DND-41 (cell line): ENCODE data around the gene CSNK1A1.

ENCODE experiments used
- ATAC-seq: fragments of 200-7000 bp; cut with Tn5 transposase; 3 replicates; pipeline ENCODE4 v1.9.1; 2021; ENCODE audit warnings: low read depth; ENCODE audit not compliant: insufficient read depth
- DNase-seq: peaks from one replicate; pipeline ENCODE4 v3.0.0-alpha.2; 2020
- H2AFZ ChIP-seq: 2 replicates; pipeline ENCODE4 v1.6.0; 2012; ENCODE audit warnings: low read depth, low read length
- H3K27ac ChIP-seq: 2 replicates; pipeline ENCODE4 v1.5.1; 2012; ENCODE audit warnings: low read length, inconsistent platforms
- H3K27me3 ChIP-seq: fragments of 200-600 bp; sonication (generic); 2 replicates; pipeline ENCODE4 v1.6.0; 2012; ENCODE audit warnings: low read length, mild to moderate bottlenecking, inconsistent platforms; ENCODE audit not compliant: insufficient read depth, poor library complexity
- H3K36me3 ChIP-seq: 2 replicates; pipeline ENCODE4 v1.5.1; 2012; ENCODE audit warnings: low read length, inconsistent platforms; ENCODE audit not compliant: insufficient read depth
- H3K4me1 ChIP-seq: 2 replicates; pipeline ENCODE4 v1.5.1; 2012; ENCODE audit warnings: mild to moderate bottlenecking, low read length; ENCODE audit not compliant: insufficient read depth
- H3K4me2 ChIP-seq: 2 replicates; pipeline ENCODE4 v1.6.0; 2012; ENCODE audit warnings: mild to moderate bottlenecking, moderate library complexity, low read length, inconsistent platforms; ENCODE audit not compliant: insufficient read depth
- H3K4me3 ChIP-seq, 2 experiments: fragments of 200-600 bp in 1 of 2; shearing (Covaris generic) in 1 of 2; 2 replicates each; pipeline ENCODE4 v1.5.1; 2012 to 2016; ENCODE audit warnings: inconsistent platforms in 2 of 2, low read length in 2 of 2, mild to moderate bottlenecking in 2 of 2, low read depth in 1 of 2, moderate library complexity in 1 of 2
- H3K79me2 ChIP-seq: 2 replicates; pipeline ENCODE4 v1.6.0; 2012; ENCODE audit warnings: low read length, inconsistent platforms; ENCODE audit not compliant: insufficient read depth
- H3K9ac ChIP-seq: 2 replicates; pipeline ENCODE4 v1.6.0; 2012; ENCODE audit warnings: low read depth, mild to moderate bottlenecking, inconsistent platforms, low read length, moderate library complexity
- H3K9me3 ChIP-seq: 2 replicates; pipeline ENCODE4 v1.5.1; 2012; ENCODE audit warnings: low read length, moderate library complexity, mild to moderate bottlenecking, inconsistent platforms; ENCODE audit not compliant: insufficient read depth, severe bottlenecking
- H4K20me1 ChIP-seq: 2 replicates; pipeline ENCODE4 v1.6.0; 2012; ENCODE audit warnings: low read length; ENCODE audit not compliant: insufficient read depth
- EZH2 ChIP-seq: IDR thresholded peaks from 3 replicates; pipeline ENCODE4 v1.6.1; 2012; ENCODE audit warnings: borderline replicate concordance, low read depth, mild to moderate bottlenecking, moderate library complexity, low read length, inconsistent platforms; ENCODE audit not compliant: severe bottlenecking
- TF ChIP-seq, protein P1 (sequence below): IDR thresholded peaks from 2 replicates; pipeline ENCODE4 v1.5.1; 2012; ENCODE audit warnings: borderline replicate concordance, low read length, moderate library complexity, mild to moderate bottlenecking; ENCODE audit not compliant: poor library complexity, severe bottlenecking; ENCODE audit errors: extremely low read depth

CSNK1A1 gene

DNA sequence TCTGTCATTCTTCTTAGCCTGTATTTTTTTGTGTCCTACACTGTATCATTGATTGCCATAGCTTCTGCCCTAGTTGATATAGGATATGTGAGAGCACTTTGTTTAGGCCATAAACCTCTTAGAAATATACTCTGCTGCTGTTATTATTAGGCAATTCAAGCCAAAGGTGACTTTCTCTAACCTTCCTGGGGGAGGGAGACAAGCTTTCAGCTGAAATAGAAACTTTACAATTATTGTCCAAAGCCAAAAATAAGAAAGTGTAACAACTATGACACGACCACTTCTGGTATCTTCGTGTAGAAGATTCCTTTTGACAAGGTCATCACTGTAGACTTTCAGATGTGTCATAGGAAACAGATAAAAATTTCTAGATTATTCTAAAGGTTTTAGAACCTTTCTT lies 12.2 kb upstream of the CSNK1A1 start:
- no peak for DNase-seq
- no peaks in the 10 kb centered on the region for H3K4me1 ChIP-seq
- no peaks in the 10 kb centered on the region for H4K20me1 ChIP-seq
- no peak for TF ChIP-seq EZH2
- TF ChIP-seq, protein P1, sequence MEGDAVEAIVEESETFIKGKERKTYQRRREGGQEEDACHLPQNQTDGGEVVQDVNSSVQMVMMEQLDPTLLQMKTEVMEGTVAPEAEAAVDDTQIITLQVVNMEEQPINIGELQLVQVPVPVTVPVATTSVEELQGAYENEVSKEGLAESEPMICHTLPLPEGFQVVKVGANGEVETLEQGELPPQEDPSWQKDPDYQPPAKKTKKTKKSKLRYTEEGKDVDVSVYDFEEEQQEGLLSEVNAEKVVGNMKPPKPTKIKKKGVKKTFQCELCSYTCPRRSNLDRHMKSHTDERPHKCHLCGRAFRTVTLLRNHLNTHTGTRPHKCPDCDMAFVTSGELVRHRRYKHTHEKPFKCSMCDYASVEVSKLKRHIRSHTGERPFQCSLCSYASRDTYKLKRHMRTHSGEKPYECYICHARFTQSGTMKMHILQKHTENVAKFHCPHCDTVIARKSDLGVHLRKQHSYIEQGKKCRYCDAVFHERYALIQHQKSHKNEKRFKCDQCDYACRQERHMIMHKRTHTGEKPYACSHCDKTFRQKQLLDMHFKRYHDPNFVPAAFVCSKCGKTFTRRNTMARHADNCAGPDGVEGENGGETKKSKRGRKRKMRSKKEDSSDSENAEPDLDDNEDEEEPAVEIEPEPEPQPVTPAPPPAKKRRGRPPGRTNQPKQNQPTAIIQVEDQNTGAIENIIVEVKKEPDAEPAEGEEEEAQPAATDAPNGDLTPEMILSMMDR, result no peak
- H3K79me2 ChIP-seq, result no peaks in the 10 kb centered on the region
- H3K27ac ChIP-seq, result no peak overlapping the region
- no peak overlapping the region for H3K4me2 ChIP-seq
- no peak for ATAC-seq
- no peak overlapping the region for H3K4me3 ChIP-seq
- no peaks in the 10 kb centered on the region for H3K9me3 ChIP-seq
- no peak overlapping the region for H2AFZ ChIP-seq
- H3K36me3 ChIP-seq, result no peaks in the 10 kb centered on the region
- no peak overlapping the region for H3K9ac ChIP-seq
- no peaks in the 10 kb centered on the region for H3K27me3 ChIP-seq

DNA sequence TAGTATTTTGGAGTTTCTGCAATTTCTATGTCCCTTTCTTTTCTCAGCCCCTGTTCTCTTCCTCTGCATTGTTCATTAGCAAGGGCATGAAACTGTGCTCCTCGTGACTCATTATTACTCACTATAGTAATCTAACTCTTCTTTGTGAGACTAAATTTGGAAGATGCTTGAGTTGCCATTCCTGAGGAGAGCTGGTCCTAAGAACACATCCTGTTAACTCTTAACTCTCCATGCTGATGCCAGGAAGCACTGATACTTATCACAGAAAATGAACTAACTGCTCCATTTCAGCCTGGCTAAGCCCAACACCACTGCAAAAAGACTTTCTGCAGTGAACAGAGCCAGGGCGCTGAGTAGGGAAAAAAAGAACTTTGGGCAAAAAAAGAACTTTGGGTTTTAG lies 10.6 kb upstream of the CSNK1A1 start:
- Histone ChIP-seq H3K9ac (no peak overlapping the region), H3K4me2 (no peak overlapping the region), H4K20me1 (no peaks in the 10 kb centered on the region), H2AFZ (no peak overlapping the region), H3K9me3 (no peaks in the 10 kb centered on the region), H3K4me1 (no peaks in the 10 kb centered on the region), H3K27me3 (no peaks in the 10 kb centered on the region), H3K36me3 (no peaks in the 10 kb centered on the region), H3K27ac (no peak overlapping the region), H3K79me2 (no peaks in the 10 kb centered on the region), H3K4me3 (no peak overlapping the region)
- no peak for DNase-seq
- TF ChIP-seq EZH2, result no peak
- TF ChIP-seq, protein P1, result no peak
- ATAC-seq, result peak; percentile 25; the same call in 1 of the 3 replicates

DNA sequence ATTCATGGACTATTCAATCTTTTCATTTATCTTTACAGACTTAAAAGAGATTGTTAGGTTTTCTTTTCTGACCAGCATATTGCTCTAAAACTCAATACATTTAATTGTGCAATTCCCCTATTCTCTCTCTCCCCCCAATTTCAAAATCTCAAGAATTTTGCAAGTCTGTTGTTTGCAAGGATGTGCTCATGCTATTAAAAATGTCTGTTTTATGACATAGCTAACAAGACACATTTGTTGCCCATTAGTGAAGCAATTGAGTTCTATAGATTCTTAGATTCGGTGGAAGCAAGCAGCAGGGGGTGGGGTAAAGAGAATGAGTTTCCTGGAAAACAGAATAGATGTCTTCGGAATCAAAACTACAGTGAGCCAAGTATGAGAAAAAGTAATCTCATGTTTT lies 8.5 kb upstream of the CSNK1A1 start:
- H3K9ac ChIP-seq, result no peak overlapping the region
- H4K20me1 ChIP-seq, result no peaks in the 10 kb centered on the region
- no peaks in the 10 kb centered on the region for H3K27me3 ChIP-seq
- no peak overlapping the region for H2AFZ ChIP-seq
- H3K4me2 ChIP-seq, result no peak overlapping the region
- TF ChIP-seq, protein P1, result no peak
- TF ChIP-seq EZH2, result no peak
- no peaks in the 10 kb centered on the region for H3K9me3 ChIP-seq
- H3K36me3 ChIP-seq, result no peaks in the 10 kb centered on the region
- no peaks in the 10 kb centered on the region for H3K4me1 ChIP-seq
- no peak overlapping the region for H3K27ac ChIP-seq
- DNase-seq (no peak), ATAC-seq (no peak)
- H3K4me3 ChIP-seq, result no peak overlapping the region
- no peaks in the 10 kb centered on the region for H3K79me2 ChIP-seq
